Ishikawa (cell line): ENCODE measurements around the gene PRXL2A.

Experiments used
- CEBPB ChIP-seq: IDR thresholded peaks from 2 replicates; pipeline ENCODE4 v1.6.1; 2012
- EP300 ChIP-seq: IDR thresholded peaks from 2 replicates; pipeline ENCODE4 v1.6.1; 2012; ENCODE audit warnings: borderline replicate concordance
- NFIC ChIP-seq: IDR thresholded peaks from 2 replicates; pipeline ENCODE4 v1.6.1; 2012
- RAD21 ChIP-seq: IDR thresholded peaks from 2 replicates; pipeline ENCODE4 v1.6.1; 2012; ENCODE audit warnings: low read depth
- REST ChIP-seq: IDR thresholded peaks from 2 replicates; pipeline ENCODE4 v1.6.1; 2012; ENCODE audit warnings: low read depth, mild to moderate bottlenecking
- TAF1 ChIP-seq: IDR thresholded peaks from 2 replicates; pipeline ENCODE4 v1.6.1; 2012; ENCODE audit warnings: low read depth, mild to moderate bottlenecking
- TCF12 ChIP-seq: IDR thresholded peaks from 2 replicates; pipeline ENCODE4 v1.6.1; 2012; ENCODE audit warnings: low read depth
- USF1 ChIP-seq: IDR thresholded peaks from 2 replicates; pipeline ENCODE4 v1.6.1; 2012

- TF ChIP-seq CEBPB (no peak), TAF1 (no peak), TCF12 (no peak), USF1 (no peak), REST (no peak), RAD21 (no peak), NFIC (no peak), EP300 (no peak)
These were observed 6.0 kb downstream of the PRXL2A start for GRCh38 chr10:80414142-80414895.
